Neural progenitor cell (in vitro differentiated cells): Measurements from ENCODE around the gene RILPL1. TPM values are rescaled to one million over a fixed set of nuclear protein-coding genes. Genes with fewer than 3 reads are reported as not detected.
"Not testable (repeated sequence)": the region's sequence is repeated elsewhere in the genome, so short reads cannot be mapped to it uniquely, and the experiment has no call there.

Experiments
- DNase-seq: peaks from one replicate; pipeline ENCODE4 v3.0.0-alpha.2; 2016; ENCODE audit warnings: low spot score
- H2AFZ ChIP-seq: fragments of 200-600 bp; sonication (generic); replicated peaks from 2 replicates; pipeline ENCODE4 v1.6.1; 2016; ENCODE audit warnings: antibody characterized with exemption
- H3F3A ChIP-seq: fragments of 200-600 bp; sonication (generic); 2 replicates; pipeline ENCODE4 v1.6.1; 2016; ENCODE audit warnings: antibody characterized with exemption, low read depth
- H3K27ac ChIP-seq: fragments of 200-600 bp; sonication (generic); 2 replicates; pipeline ENCODE4 v1.5.1; 2016; ENCODE audit warnings: mild to moderate bottlenecking
- H3K27me3 ChIP-seq: fragments of 200-600 bp; sonication (generic); 2 replicates; pipeline ENCODE4 v1.6.1; 2016; ENCODE audit warnings: mild to moderate bottlenecking, moderate library complexity
- H3K36me3 ChIP-seq: fragments of 200-600 bp; sonication (generic); 2 replicates; pipeline ENCODE4 v1.5.1; 2016
- H3K4me1 ChIP-seq: fragments of 200-600 bp; sonication (generic); 2 replicates; pipeline ENCODE4 v1.6.1; 2016; ENCODE audit warnings: mixed run types
- H3K4me2 ChIP-seq: fragments of 200-600 bp; sonication (generic); 2 replicates; pipeline ENCODE4 v1.6.1; 2016
- H3K4me3 ChIP-seq: fragments of 200-600 bp; sonication (generic); 2 replicates; pipeline ENCODE4 v1.5.1; 2016
- H3K79me2 ChIP-seq: fragments of 200-600 bp; sonication (generic); 2 replicates; pipeline ENCODE4 v1.6.1; 2016; ENCODE audit warnings: low read depth
- H3K9ac ChIP-seq: fragments of 200-600 bp; sonication (generic); 2 replicates; pipeline ENCODE4 v1.6.1; 2016
- H3K9me3 ChIP-seq: fragments of 200-600 bp; sonication (generic); 2 replicates; pipeline ENCODE4 v1.5.1; 2016; ENCODE audit warnings: low read depth
- H4K20me1 ChIP-seq: fragments of 200-600 bp; sonication (generic); 2 replicates; pipeline ENCODE4 v1.6.1; 2016; ENCODE audit warnings: low read depth
- H3K27ac Mint-ChIP-seq: 3 replicates; pipeline ENCODE4 v1.8.0; 2021; ENCODE audit warnings: mixed read lengths
- H3K27me3 Mint-ChIP-seq: 2 replicates; pipeline ENCODE4 v1.8.0; 2022; ENCODE audit warnings: low read depth, mild to moderate bottlenecking, inconsistent platforms, moderate library complexity, mixed read lengths; ENCODE audit not compliant: insufficient read depth
- H3K36me3 Mint-ChIP-seq: 3 replicates; pipeline ENCODE4 v1.8.0; 2021; ENCODE audit warnings: mixed read lengths
- H3K4me1 Mint-ChIP-seq: 3 replicates; pipeline ENCODE4 v1.8.0; 2021; ENCODE audit warnings: mixed read lengths
- H3K4me3 Mint-ChIP-seq: 3 replicates; pipeline ENCODE4 v1.8.0; 2021; ENCODE audit warnings: mild to moderate bottlenecking, moderate library complexity, mixed read lengths
- H3K9me3 Mint-ChIP-seq: 3 replicates; pipeline ENCODE4 v1.8.0; 2020; ENCODE audit warnings: mixed read lengths
- CTCF ChIP-seq: fragments of 200-600 bp; sonication (generic); IDR thresholded peaks from 2 replicates; pipeline ENCODE4 v1.5.1; 2017; ENCODE audit warnings: antibody characterized with exemption, mild to moderate bottlenecking
- EZH2 ChIP-seq: fragments of 200-600 bp; sonication (generic); IDR thresholded peaks from 2 replicates; pipeline ENCODE4 v1.6.1; 2017; ENCODE audit warnings: antibody characterized with exemption, mild to moderate bottlenecking, moderate library complexity
- EZH2phosphoT487 ChIP-seq: fragments of 200-600 bp; sonication (generic); IDR thresholded peaks from 2 replicates; pipeline ENCODE4 v1.6.1; 2017; ENCODE audit warnings: antibody characterized with exemption
- total RNA-seq: library from RNA; depleted of rRNA; stranded (reverse); fragments of >200 nt; gene quantifications from 2 replicates; pipeline ENCODE4 v1.2.3, GENCODE V29; 2015; ENCODE audit warnings: low replicate concordance

The RILPL1 gene
- total RNA-seq, 1 donor from 2014 or later: 13.8 TPM

DNA sequence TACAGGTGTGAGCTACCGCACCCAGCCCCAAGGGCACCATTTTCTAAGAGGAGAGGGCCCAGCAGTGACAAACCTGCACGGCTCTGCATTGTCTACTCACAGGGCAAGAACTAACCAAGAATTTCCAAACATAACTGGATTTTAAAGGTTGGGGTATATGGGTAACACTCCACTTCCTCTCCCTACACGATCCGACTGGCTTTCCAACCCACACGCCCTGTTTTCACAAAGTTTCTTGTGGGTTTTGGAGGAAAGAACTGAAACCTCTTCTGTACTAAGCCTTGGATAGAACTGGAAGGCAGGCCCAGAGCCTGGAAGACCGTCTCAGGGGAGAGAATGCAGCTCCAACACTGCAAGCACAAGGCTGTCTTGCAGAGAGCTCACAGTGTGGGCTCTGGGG is 50.6 kb downstream of the RILPL1 start:
- Mint-ChIP-seq H3K27ac (no peak overlapping the region), H3K36me3 (peaks cover 16% of the 10 kb centered on the region), H3K4me3 (no peak overlapping the region), H3K4me1 (no peaks in the 10 kb centered on the region), H3K27me3 (peaks cover 2% of the 10 kb centered on the region), H3K9me3 (no peaks in the 10 kb centered on the region)
- TF ChIP-seq CTCF (no peak), EZH2 (no peak), EZH2phosphoT487 (no peak)
- no peaks in the 10 kb centered on the region for H3K79me2 ChIP-seq
- H3K27me3 ChIP-seq: no peaks in the 10 kb centered on the region
- H3K9me3 ChIP-seq: no peaks in the 10 kb centered on the region
- no peak overlapping the region for H3K4me3 ChIP-seq
- H3K9ac ChIP-seq: no peak overlapping the region
- no peaks in the 10 kb centered on the region for H4K20me1 ChIP-seq
- H3K4me1 ChIP-seq: no peaks in the 10 kb centered on the region
- no peaks in the 10 kb centered on the region for H3K36me3 ChIP-seq
- DNase-seq: no peak
- H3K4me2 ChIP-seq: no peak overlapping the region
- H2AFZ ChIP-seq: no peak overlapping the region
- H3F3A ChIP-seq: no peaks in the 10 kb centered on the region
- no peak overlapping the region for H3K27ac ChIP-seq

- H3K4me3 ChIP-seq, DNase-seq, H3K9me3 Mint-ChIP-seq, H3K9ac ChIP-seq, H3F3A ChIP-seq, H3K79me2 ChIP-seq, H3K4me1 ChIP-seq, H2AFZ ChIP-seq, H3K9me3 ChIP-seq, H3K27me3 ChIP-seq, H3K27me3 Mint-ChIP-seq, H3K36me3 ChIP-seq, H3K4me3 Mint-ChIP-seq, H3K4me2 ChIP-seq, H3K27ac ChIP-seq, H4K20me1 ChIP-seq, H3K27ac Mint-ChIP-seq, H3K4me1 Mint-ChIP-seq: not testable (repeated sequence)
- H3K36me3 Mint-ChIP-seq: peaks cover 16% of the 10 kb centered on the region
Measured at GRCh38 chr12:123481251-123481650, 52.3 kb downstream of the RILPL1 start.

- Mint-ChIP-seq H3K4me3 (no peak overlapping the region), H3K27me3 (peaks cover 2% of the 10 kb centered on the region), H3K36me3 (peaks cover 23% of the 10 kb centered on the region), H3K27ac (no peak overlapping the region), H3K4me1 (no peaks in the 10 kb centered on the region), H3K9me3 (no peaks in the 10 kb centered on the region)
- no peaks in the 10 kb centered on the region for H3K79me2 ChIP-seq
- H2AFZ ChIP-seq: no peak overlapping the region
- H3K9me3 ChIP-seq: no peaks in the 10 kb centered on the region
- no peak overlapping the region for H3K4me3 ChIP-seq
- H3K4me2 ChIP-seq: no peak overlapping the region
- no peaks in the 10 kb centered on the region for H4K20me1 ChIP-seq
- no peak overlapping the region for H3K9ac ChIP-seq
- H3F3A ChIP-seq: no peaks in the 10 kb centered on the region
- no peak for DNase-seq
- no peaks in the 10 kb centered on the region for H3K36me3 ChIP-seq
- no peak overlapping the region for H3K27ac ChIP-seq
- no peak for TF ChIP-seq CTCF
- no peak for TF ChIP-seq EZH2phosphoT487
- TF ChIP-seq EZH2: no peak
- no peaks in the 10 kb centered on the region for H3K27me3 ChIP-seq
- H3K4me1 ChIP-seq: no peaks in the 10 kb centered on the region
Measured at GRCh38 chr12:123479442-123480180, 53.9 kb downstream of the RILPL1 start.

GRCh38 chr12:123478762-123479161 is 54.8 kb downstream of the RILPL1 start:
- Mint-ChIP-seq H3K36me3 (peaks cover 18% of the 10 kb centered on the region), H3K27me3 (peaks cover 2% of the 10 kb centered on the region)

More at GRCh38 chr12:123478762-123479161, 54.8 kb downstream of the RILPL1 start:
- Mint-ChIP-seq H3K9me3 (no peaks in the 10 kb centered on the region), H3K4me1 (no peaks in the 10 kb centered on the region), H3K27ac (no peak overlapping the region), H3K4me3 (no peak overlapping the region)
- Histone ChIP-seq H3K27me3 (no peaks in the 10 kb centered on the region), H3K27ac (no peak overlapping the region), H3K4me2 (no peak overlapping the region), H3K9ac (no peak overlapping the region), H2AFZ (no peak overlapping the region), H3K79me2 (no peaks in the 10 kb centered on the region), H3K4me3 (no peak overlapping the region), H3K36me3 (no peaks in the 10 kb centered on the region), H4K20me1 (no peaks in the 10 kb centered on the region), H3F3A (no peaks in the 10 kb centered on the region), H3K9me3 (no peaks in the 10 kb centered on the region), H3K4me1 (no peaks in the 10 kb centered on the region)
- TF ChIP-seq EZH2: no peak
- no peak for TF ChIP-seq EZH2phosphoT487
- no peak for TF ChIP-seq CTCF
- DNase-seq: no peak
